Stimulated activated naive CD4-positive, alpha-beta T cell (primary cell): ENCODE results near the gene ELMO1.

Experiments used
- DNase-seq, 6 experiments: peaks; one replicate each; lab custom pipeline; 2025; lab: John Stamatoyannopoulos, UW

Gene ELMO1

GRCh38 chr7:36875794-36876193 is 572.9 kb downstream of the ELMO1 start:
- DNase-seq = no peak

GRCh38 chr7:36874041-36874440 is 574.6 kb downstream of the ELMO1 start:
- no peak for DNase-seq

- peak in 2 of 6 experiments; percentile 5 to 10 for DNase-seq
Measured at GRCh38 chr7:36871863-36872262, 576.8 kb downstream of the ELMO1 start.

- DNase-seq = no peak
Measured at GRCh38 chr7:36871355-36871738, 577.3 kb downstream of the ELMO1 start.

- DNase-seq = no peak
Measured at GRCh38 chr7:36870625-36871354, 577.9 kb downstream of the ELMO1 start.

- DNase-seq = no peak
Measured at GRCh38 chr7:36868727-36869411, 579.8 kb downstream of the ELMO1 start.

GRCh38 chr7:36865019-36865418 is 583.6 kb downstream of the ELMO1 start:
- DNase-seq = no peak

- DNase-seq = no peak
Measured at GRCh38 chr7:36863901-36864701, 584.6 kb downstream of the ELMO1 start.

- DNase-seq = no peak
Measured at GRCh38 chr7:36862771-36863261, 585.8 kb downstream of the ELMO1 start.

- DNase-seq = no peak
Measured at GRCh38 chr7:36861656-36862055, 587.0 kb downstream of the ELMO1 start.

- no peak for DNase-seq
Measured at GRCh38 chr7:36860681-36861080, 588.0 kb downstream of the ELMO1 start.

GRCh38 chr7:36855330-36855729 is 593.3 kb downstream of the ELMO1 start:
- no peak for DNase-seq

- no peak for DNase-seq
Measured at GRCh38 chr7:36854652-36855051, 594.0 kb downstream of the ELMO1 start.

GRCh38 chr7:36852931-36853330 is 595.7 kb downstream of the ELMO1 start:
- DNase-seq = no peak

GRCh38 chr7:36852017-36852416 is 596.6 kb downstream of the ELMO1 start:
- DNase-seq = no peak

- no peak for DNase-seq
Measured at GRCh38 chr7:36851382-36851781, 597.3 kb downstream of the ELMO1 start.

GRCh38 chr7:36847946-36848345 is 600.7 kb downstream of the ELMO1 start:
- DNase-seq = no peak

- no peak for DNase-seq
Measured at GRCh38 chr7:36844374-36844773, 604.3 kb downstream of the ELMO1 start.

GRCh38 chr7:36840904-36841303 is 607.8 kb downstream of the ELMO1 start:
- DNase-seq = no peak

GRCh38 chr7:36838616-36839225 is 609.9 kb downstream of the ELMO1 start:
- DNase-seq = no peak

GRCh38 chr7:36831049-36831448 is 617.6 kb downstream of the ELMO1 start:
- DNase-seq = no peak
